C4-2B (cell line): ENCODE data around the gene MRPL47.

ENCODE experiments used
- ZFX ChIP-seq: fragments of 450-650 bp; IDR thresholded peaks from 2 replicates; pipeline ENCODE4 v1.6.1; 2017
- TF ChIP-seq, protein P1 (sequence below): fragments of 450-650 bp; conservative IDR thresholded peaks from 2 replicates; pipeline ENCODE4 v1.5.1; 2017; ENCODE audit warnings: mild to moderate bottlenecking

GRCh38 chr3:179603321-179603720 lies 1.1 kb downstream of the MRPL47 start:
- TF ChIP-seq, protein P1, sequence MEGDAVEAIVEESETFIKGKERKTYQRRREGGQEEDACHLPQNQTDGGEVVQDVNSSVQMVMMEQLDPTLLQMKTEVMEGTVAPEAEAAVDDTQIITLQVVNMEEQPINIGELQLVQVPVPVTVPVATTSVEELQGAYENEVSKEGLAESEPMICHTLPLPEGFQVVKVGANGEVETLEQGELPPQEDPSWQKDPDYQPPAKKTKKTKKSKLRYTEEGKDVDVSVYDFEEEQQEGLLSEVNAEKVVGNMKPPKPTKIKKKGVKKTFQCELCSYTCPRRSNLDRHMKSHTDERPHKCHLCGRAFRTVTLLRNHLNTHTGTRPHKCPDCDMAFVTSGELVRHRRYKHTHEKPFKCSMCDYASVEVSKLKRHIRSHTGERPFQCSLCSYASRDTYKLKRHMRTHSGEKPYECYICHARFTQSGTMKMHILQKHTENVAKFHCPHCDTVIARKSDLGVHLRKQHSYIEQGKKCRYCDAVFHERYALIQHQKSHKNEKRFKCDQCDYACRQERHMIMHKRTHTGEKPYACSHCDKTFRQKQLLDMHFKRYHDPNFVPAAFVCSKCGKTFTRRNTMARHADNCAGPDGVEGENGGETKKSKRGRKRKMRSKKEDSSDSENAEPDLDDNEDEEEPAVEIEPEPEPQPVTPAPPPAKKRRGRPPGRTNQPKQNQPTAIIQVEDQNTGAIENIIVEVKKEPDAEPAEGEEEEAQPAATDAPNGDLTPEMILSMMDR = no peak
- no peak for TF ChIP-seq ZFX
